Left lung (tissue), 10 donors: ENCODE results near the gene MIS18A. TPM values are rescaled to one million over a fixed set of nuclear protein-coding genes. Genes with fewer than 3 reads are reported as not detected.

Experiments
- ATAC-seq: fragments of 200-7000 bp; cut with Tn5 transposase; one replicate; pipeline ENCODE4 v1.9.1; 2020; ENCODE audit warnings: moderate library complexity
- DNase-seq, 4 donors: peaks; one replicate each; pipeline ENCODE4 v3.0.0-alpha.2; 2013 to 2020
- H3K27ac ChIP-seq, 2 donors: fragments of 200-600 bp; sonication (generic) in 1 of 2; one replicate each; pipeline versions ENCODE4 v1.5.0 to v1.8.0; 2020 to 2021
- H3K27me3 ChIP-seq, 2 donors: fragments of 200-600 bp; sonication (generic) in 1 of 2; one replicate each; pipeline versions ENCODE4 v1.5.0 to v1.8.0; 2020 to 2021
- H3K36me3 ChIP-seq, 2 donors: fragments of 200-600 bp; sonication (generic) in 1 of 2; one replicate each; pipeline versions ENCODE4 v1.5.0 to v1.8.0; 2020 to 2021
- H3K4me1 ChIP-seq, 2 donors: fragments of 200-600 bp; one replicate each; pipeline ENCODE4 v1.8.0; 2021
- H3K4me3 ChIP-seq, 2 donors: fragments of 200-600 bp; sonication (generic) in 1 of 2; one replicate each; pipeline versions ENCODE4 v1.5.0 to v1.8.0; 2020 to 2021; ENCODE audit warnings: mild to moderate bottlenecking in 1 of 2
- H3K9me3 ChIP-seq, 2 donors: fragments of 200-600 bp; sonication (generic) in 1 of 2; one replicate each; pipeline versions ENCODE4 v1.5.0 to v1.8.0; 2020 to 2021
- intact Hi-C, 2 donors: fragments of 100-400 bp; cut with DNase I; formaldehyde crosslinking; loops; one replicate each; pipeline versions ENCODE4 v1.11.2 to v1.14.2; 2022
- polyA plus RNA-seq, 6 donors: library from polyadenylated mRNA; unstranded; fragments of 120-200 nt; gene quantifications; one replicate each; pipeline ENCODE4 v1.2.1, GENCODE V29; 2013; ENCODE audit not compliant: insufficient read length in 6 of 6
- total RNA-seq, 2 donors: library from RNA; stranded (reverse); fragmentation: NEBNext Ultra II Directional; extraction: Animal tissue kit (Norgen Biotek cat#: 25700); gene quantifications; one replicate each; pipeline ENCODE4 v1.2.1, GENCODE V29; 2021
- TF ChIP-seq, protein P1 (sequence below), 2 donors: fragments of 200-600 bp; sonication (generic) in 1 of 2; IDR thresholded peaks; one replicate each; pipeline versions ENCODE4 v1.5.0 to v1.8.0; 2021; ENCODE audit warnings: antibody characterized with exemption in 2 of 2
- donor health status: DM: no; HTN: yes; CAD: no.
- donor health status: DM: no; HTN: no; CAD: no.

The MIS18A gene
- total and polyA plus RNA-seq, 8 donors = 7.0 to 24.0 (median 20.0) TPM

GRCh38 chr21:32317726-32318125, 38.9 kb upstream of the MIS18A start:
- peaks cover 0 to 99% of the 10 kb centered on the region in 2 donors for H3K36me3 ChIP-seq

GRCh38 chr21:32316361-32317215, 37.7 kb upstream of the MIS18A start:
- intact Hi-C loops = no loop called here
- Histone ChIP-seq H3K27ac (no peak overlapping the region), H3K4me3 (no peak overlapping the region), H3K9me3 (no peaks in the 10 kb centered on the region), H3K36me3 (peaks cover 0 to 99% of the 10 kb centered on the region in 2 donors), H3K4me1 (no peaks in the 10 kb centered on the region), H3K27me3 (no peaks in the 10 kb centered on the region)
- ATAC-seq = no peak
- no peak for DNase-seq
- TF ChIP-seq, protein P1, sequence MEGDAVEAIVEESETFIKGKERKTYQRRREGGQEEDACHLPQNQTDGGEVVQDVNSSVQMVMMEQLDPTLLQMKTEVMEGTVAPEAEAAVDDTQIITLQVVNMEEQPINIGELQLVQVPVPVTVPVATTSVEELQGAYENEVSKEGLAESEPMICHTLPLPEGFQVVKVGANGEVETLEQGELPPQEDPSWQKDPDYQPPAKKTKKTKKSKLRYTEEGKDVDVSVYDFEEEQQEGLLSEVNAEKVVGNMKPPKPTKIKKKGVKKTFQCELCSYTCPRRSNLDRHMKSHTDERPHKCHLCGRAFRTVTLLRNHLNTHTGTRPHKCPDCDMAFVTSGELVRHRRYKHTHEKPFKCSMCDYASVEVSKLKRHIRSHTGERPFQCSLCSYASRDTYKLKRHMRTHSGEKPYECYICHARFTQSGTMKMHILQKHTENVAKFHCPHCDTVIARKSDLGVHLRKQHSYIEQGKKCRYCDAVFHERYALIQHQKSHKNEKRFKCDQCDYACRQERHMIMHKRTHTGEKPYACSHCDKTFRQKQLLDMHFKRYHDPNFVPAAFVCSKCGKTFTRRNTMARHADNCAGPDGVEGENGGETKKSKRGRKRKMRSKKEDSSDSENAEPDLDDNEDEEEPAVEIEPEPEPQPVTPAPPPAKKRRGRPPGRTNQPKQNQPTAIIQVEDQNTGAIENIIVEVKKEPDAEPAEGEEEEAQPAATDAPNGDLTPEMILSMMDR (IDR thresholded peaks at IDR 0.05) = no peak

More at GRCh38 chr21:32317726-32318125, 38.9 kb upstream of the MIS18A start:
- no peak for ATAC-seq
- no peak overlapping the region for H3K4me3 ChIP-seq
- no peaks in the 10 kb centered on the region for H3K9me3 ChIP-seq
- no peaks in the 10 kb centered on the region for H3K27me3 ChIP-seq
- DNase-seq = no peak
- H3K4me1 ChIP-seq = no peaks in the 10 kb centered on the region
- H3K27ac ChIP-seq = no peak overlapping the region
- TF ChIP-seq, protein P1 (IDR thresholded peaks at IDR 0.05) = no peak
- intact Hi-C loops = no loop called here

DNA sequence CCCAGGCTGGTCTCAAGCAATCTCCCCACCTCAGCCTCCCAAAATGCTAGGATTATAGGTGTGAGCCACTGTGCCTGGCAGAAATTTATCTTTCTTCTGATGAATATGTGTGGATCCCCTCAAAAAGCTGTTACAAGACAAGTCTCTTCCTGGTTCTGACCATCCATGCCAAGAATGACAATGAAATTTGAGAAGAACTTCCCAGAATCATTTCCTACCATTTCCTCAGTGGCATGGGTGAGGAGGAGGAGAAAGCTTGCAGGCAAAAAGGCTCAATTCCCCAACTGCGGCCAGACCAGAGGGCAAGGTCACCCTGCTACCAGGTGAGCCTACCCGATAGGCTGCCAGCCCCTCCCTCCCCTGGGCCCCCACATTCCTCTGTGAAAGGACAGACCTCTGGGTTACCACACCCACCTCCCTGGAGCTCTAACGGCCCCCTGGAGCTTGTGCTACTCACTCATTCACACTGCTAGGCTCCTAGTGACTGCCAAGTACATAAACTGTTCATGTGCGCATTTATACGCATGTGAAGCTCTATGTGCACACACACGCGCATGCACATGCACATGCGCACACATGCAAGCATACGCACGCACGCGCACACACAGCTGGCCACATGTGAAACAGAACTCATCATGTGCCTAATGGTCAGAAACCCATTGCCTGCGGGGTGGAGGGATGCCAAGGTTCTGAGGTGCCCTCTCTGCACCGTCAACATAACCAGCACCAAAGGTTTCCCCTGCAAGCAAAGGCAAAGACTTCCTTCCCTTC, 36.8 kb upstream of the MIS18A start:
- ATAC-seq = no peak
- H3K4me1 ChIP-seq = no peaks in the 10 kb centered on the region
- peaks cover 0 to 99% of the 10 kb centered on the region in 2 donors for H3K36me3 ChIP-seq
- no peak overlapping the region for H3K27ac ChIP-seq
- TF ChIP-seq, protein P1 (IDR thresholded peaks at IDR 0.05) = no peak
- intact Hi-C loops = no loop called here
- no peak overlapping the region for H3K4me3 ChIP-seq
- no peaks in the 10 kb centered on the region for H3K9me3 ChIP-seq
- no peaks in the 10 kb centered on the region for H3K27me3 ChIP-seq
- no peak for DNase-seq

GRCh38 chr21:32314806-32315205, 36.0 kb upstream of the MIS18A start:
- intact Hi-C loops = no loop called here
- H3K36me3 ChIP-seq = peaks cover 0 to 90% of the 10 kb centered on the region in 2 donors
- no peak for ATAC-seq

More at GRCh38 chr21:32314806-32315205, 36.0 kb upstream of the MIS18A start:
- DNase-seq = no peak
- Histone ChIP-seq H3K4me3 (no peak overlapping the region), H3K27me3 (no peaks in the 10 kb centered on the region), H3K27ac (no peak overlapping the region), H3K9me3 (no peaks in the 10 kb centered on the region), H3K4me1 (no peaks in the 10 kb centered on the region)
- TF ChIP-seq, protein P1 (IDR thresholded peaks at IDR 0.05) = no peak
